Loucy (cell line): ENCODE measurements around the gene PHGDH.
A peak's percentile ranks its signal among the peaks of the same experiment; 100 is the strongest.

ENCODE experiments used
- H2AFZ ChIP-seq: fragments of 200-600 bp; sonication (generic); 2 replicates; pipeline ENCODE4 v1.6.0; 2016; ENCODE audit warnings: antibody characterized with exemption, mild to moderate bottlenecking, low read length, moderate library complexity
- H3F3A ChIP-seq: fragments of 200-600 bp; 2 replicates; pipeline ENCODE4 v1.6.0; 2016; ENCODE audit warnings: antibody characterized with exemption, low read depth, mild to moderate bottlenecking
- H3K27me3 ChIP-seq: fragments of 200-600 bp; sonication (generic); 2 replicates; pipeline ENCODE4 v1.6.1; 2014; ENCODE audit warnings: low read length, mild to moderate bottlenecking; ENCODE audit not compliant: insufficient read depth, poor library complexity, severe bottlenecking
- H3K36me3 ChIP-seq: fragments of 200-600 bp; sonication (generic); 2 replicates; pipeline ENCODE4 v1.6.1; 2016; ENCODE audit warnings: low read length; ENCODE audit not compliant: insufficient read depth
- H3K4me1 ChIP-seq: fragments of 200-600 bp; sonication (generic); 2 replicates; pipeline ENCODE4 v1.5.1; 2014; ENCODE audit warnings: low read length, mild to moderate bottlenecking; ENCODE audit not compliant: insufficient read depth, poor library complexity, severe bottlenecking
- H3K4me2 ChIP-seq: fragments of 200-600 bp; sonication (generic); 2 replicates; pipeline ENCODE4 v1.6.0; 2014; ENCODE audit warnings: antibody characterized with exemption, low read length, low read depth, mild to moderate bottlenecking; ENCODE audit not compliant: poor library complexity, severe bottlenecking
- H3K4me3 ChIP-seq: fragments of 200-600 bp; sonication (generic); 2 replicates; pipeline ENCODE4 v1.5.1; 2014; ENCODE audit warnings: low read length, mild to moderate bottlenecking, mixed read lengths; ENCODE audit not compliant: poor library complexity, severe bottlenecking
- H3K79me2 ChIP-seq: fragments of 200-600 bp; sonication (generic); 2 replicates; pipeline ENCODE4 v1.6.1; 2014; ENCODE audit warnings: low read length; ENCODE audit not compliant: insufficient read depth
- H3K9ac ChIP-seq: fragments of 200-600 bp; sonication (generic); 2 replicates; pipeline ENCODE4 v1.6.0; 2014; ENCODE audit warnings: mild to moderate bottlenecking, low read depth, low read length, moderate library complexity; ENCODE audit not compliant: poor library complexity, severe bottlenecking
- H3K9me2 ChIP-seq: fragments of 200-600 bp; sonication (generic); replicated peaks from 2 replicates; pipeline ENCODE4 v1.6.1; 2016; ENCODE audit warnings: low read depth, low read length, mixed read lengths
- H3K9me3 ChIP-seq: fragments of 200-600 bp; sonication (generic); 2 replicates; pipeline ENCODE4 v1.6.1; 2014; ENCODE audit warnings: mild to moderate bottlenecking, antibody characterized with exemption, low read length, low read depth; ENCODE audit not compliant: insufficient read depth
- H4K20me1 ChIP-seq: fragments of 200-600 bp; sonication (generic); 2 replicates; pipeline ENCODE4 v1.6.0; 2014; ENCODE audit warnings: antibody characterized with exemption, low read length, mild to moderate bottlenecking; ENCODE audit not compliant: insufficient read depth, poor library complexity, severe bottlenecking
- CTCF ChIP-seq: fragments of 200-600 bp; sonication (generic); conservative IDR thresholded peaks from 2 replicates; pipeline ENCODE4 v1.5.1; 2014; ENCODE audit warnings: mild to moderate bottlenecking, antibody characterized with exemption, low read length
- EZH2phosphoT487 ChIP-seq: fragments of 200-600 bp; IDR thresholded peaks from 2 replicates; pipeline ENCODE4 v1.6.1; 2018; ENCODE audit warnings: antibody characterized with exemption, mild to moderate bottlenecking, moderate library complexity, borderline replicate concordance

Gene PHGDH

GRCh38 chr1:119720866-119721440, 9.2 kb downstream of the PHGDH start:
- Histone ChIP-seq H3K4me1 (peaks cover 44% of the 10 kb centered on the region), H3K4me3 (no peak overlapping the region), H3F3A (no peaks in the 10 kb centered on the region), H3K9me3 (no peaks in the 10 kb centered on the region), H2AFZ (no peak overlapping the region), H3K36me3 (peaks cover 68% of the 10 kb centered on the region), H3K27me3 (no peaks in the 10 kb centered on the region), H3K9ac (no peak overlapping the region), H3K4me2 (peak overlapping the region; percentile 87), H4K20me1 (peaks cover 42% of the 10 kb centered on the region), H3K79me2 (peaks cover 70% of the 10 kb centered on the region), H3K9me2 (no peaks in the 10 kb centered on the region)
- no peak for TF ChIP-seq CTCF
- TF ChIP-seq EZH2phosphoT487: no peak

- Histone ChIP-seq H3K4me3 (no peak overlapping the region), H3K9me2 (no peaks in the 10 kb centered on the region), H3K79me2 (peaks cover 60% of the 10 kb centered on the region), H3K9me3 (no peaks in the 10 kb centered on the region), H4K20me1 (peaks cover 33% of the 10 kb centered on the region), H3K36me3 (peaks cover 77% of the 10 kb centered on the region), H3K4me1 (peaks cover 35% of the 10 kb centered on the region), H3K4me2 (no peak overlapping the region), H3F3A (no peaks in the 10 kb centered on the region), H3K9ac (no peak overlapping the region), H3K27me3 (no peaks in the 10 kb centered on the region), H2AFZ (no peak overlapping the region)
- no peak for TF ChIP-seq EZH2phosphoT487
Observed at GRCh38 chr1:119721896-119722295, 10.2 kb downstream of the PHGDH start.

GRCh38 chr1:119724611-119725218, 13.0 kb downstream of the PHGDH start:
- Histone ChIP-seq H3K4me2 (no peak overlapping the region), H2AFZ (no peak overlapping the region), H3K27me3 (no peaks in the 10 kb centered on the region), H3K79me2 (peaks cover 32% of the 10 kb centered on the region), H3K4me1 (peaks cover 10% of the 10 kb centered on the region), H3K9me2 (no peaks in the 10 kb centered on the region), H3K36me3 (peaks cover 98% of the 10 kb centered on the region), H3K9ac (no peak overlapping the region), H4K20me1 (peaks cover 15% of the 10 kb centered on the region), H3K9me3 (no peaks in the 10 kb centered on the region), H3F3A (no peaks in the 10 kb centered on the region), H3K4me3 (no peak overlapping the region)
- TF ChIP-seq EZH2phosphoT487: no peak
- no peak for TF ChIP-seq CTCF

- Histone ChIP-seq H3K9ac (no peak overlapping the region), H3F3A (no peaks in the 10 kb centered on the region), H4K20me1 (peaks cover 9% of the 10 kb centered on the region), H3K79me2 (peaks cover 23% of the 10 kb centered on the region; the same call in 1 of the 2 replicates), H3K4me1 (peaks cover 2% of the 10 kb centered on the region), H3K9me2 (no peaks in the 10 kb centered on the region), H2AFZ (no peak overlapping the region), H3K9me3 (no peaks in the 10 kb centered on the region), H3K4me3 (no peak overlapping the region), H3K36me3 (peaks cover 99% of the 10 kb centered on the region), H3K27me3 (no peaks in the 10 kb centered on the region), H3K4me2 (no peak overlapping the region)
- TF ChIP-seq CTCF (no peak), EZH2phosphoT487 (no peak)
Observed at GRCh38 chr1:119725626-119726025, 13.9 kb downstream of the PHGDH start.
